Measurements from ENCODE around the gene YAF2. TPM values are rescaled to one million over a fixed set of nuclear protein-coding genes. Genes with fewer than 3 reads are reported as not detected.

The YAF2 gene
- total RNA-seq, 1 donor, result 19.9 TPM

DNA sequence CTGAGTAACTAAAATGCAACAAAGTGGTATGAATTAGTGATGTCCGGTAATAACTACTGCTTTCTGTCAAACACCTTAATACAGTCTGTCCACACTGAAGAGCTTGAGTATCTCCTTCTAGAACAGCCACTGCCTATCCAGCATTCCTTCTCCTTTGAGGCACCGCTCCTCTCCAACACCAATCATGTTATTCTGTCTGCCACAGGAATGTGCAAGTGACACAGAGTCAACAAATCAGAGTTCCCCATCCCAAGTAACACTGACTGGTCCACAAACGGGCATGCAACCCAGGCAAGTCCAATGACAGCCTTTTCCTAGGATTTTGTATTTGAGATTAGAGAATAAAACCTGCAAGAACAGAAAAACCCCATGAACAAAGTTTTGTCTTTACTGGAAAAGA, 97.1 kb downstream of the YAF2 start:
- DNase-seq (ENCODE audit: insufficient read length, low spot score, missing footprints), result peak; percentile 87
- H3K79me2 ChIP-seq (ENCODE audit: insufficient read depth, low read length), result peaks cover 80% of the 10 kb centered on the region
- H3K4me2 ChIP-seq (ENCODE audit: insufficient read depth, low read length), result peak overlapping the region; percentile 26
- no peaks in the 10 kb centered on the region for H3K9me3 ChIP-seq (ENCODE audit: low read depth, low read length)
- TF ChIP-seq, protein P1, sequence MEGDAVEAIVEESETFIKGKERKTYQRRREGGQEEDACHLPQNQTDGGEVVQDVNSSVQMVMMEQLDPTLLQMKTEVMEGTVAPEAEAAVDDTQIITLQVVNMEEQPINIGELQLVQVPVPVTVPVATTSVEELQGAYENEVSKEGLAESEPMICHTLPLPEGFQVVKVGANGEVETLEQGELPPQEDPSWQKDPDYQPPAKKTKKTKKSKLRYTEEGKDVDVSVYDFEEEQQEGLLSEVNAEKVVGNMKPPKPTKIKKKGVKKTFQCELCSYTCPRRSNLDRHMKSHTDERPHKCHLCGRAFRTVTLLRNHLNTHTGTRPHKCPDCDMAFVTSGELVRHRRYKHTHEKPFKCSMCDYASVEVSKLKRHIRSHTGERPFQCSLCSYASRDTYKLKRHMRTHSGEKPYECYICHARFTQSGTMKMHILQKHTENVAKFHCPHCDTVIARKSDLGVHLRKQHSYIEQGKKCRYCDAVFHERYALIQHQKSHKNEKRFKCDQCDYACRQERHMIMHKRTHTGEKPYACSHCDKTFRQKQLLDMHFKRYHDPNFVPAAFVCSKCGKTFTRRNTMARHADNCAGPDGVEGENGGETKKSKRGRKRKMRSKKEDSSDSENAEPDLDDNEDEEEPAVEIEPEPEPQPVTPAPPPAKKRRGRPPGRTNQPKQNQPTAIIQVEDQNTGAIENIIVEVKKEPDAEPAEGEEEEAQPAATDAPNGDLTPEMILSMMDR (IDR thresholded peaks at IDR 0.05; ENCODE audit: extremely low read depth, low read depth, low read length), result no peak
- H4K20me1 ChIP-seq (ENCODE audit: insufficient read depth, low read length), result peaks cover 9% of the 10 kb centered on the region
- no peak overlapping the region for H2AFZ ChIP-seq (ENCODE audit: low read length)
- H3K4me3 ChIP-seq (ENCODE audit: insufficient read depth, low read length), result no peak overlapping the region
- H3K27me3 ChIP-seq (ENCODE audit: insufficient read depth, low read length), result no peaks in the 10 kb centered on the region
- H3K36me3 ChIP-seq (ENCODE audit: insufficient read depth, low read length), result no peaks in the 10 kb centered on the region
- H3K4me1 ChIP-seq (ENCODE audit: insufficient read depth, low read length), result peaks cover 16% of the 10 kb centered on the region
- no peak overlapping the region for H3K27ac ChIP-seq (ENCODE audit: low read depth, low read length)

DNA sequence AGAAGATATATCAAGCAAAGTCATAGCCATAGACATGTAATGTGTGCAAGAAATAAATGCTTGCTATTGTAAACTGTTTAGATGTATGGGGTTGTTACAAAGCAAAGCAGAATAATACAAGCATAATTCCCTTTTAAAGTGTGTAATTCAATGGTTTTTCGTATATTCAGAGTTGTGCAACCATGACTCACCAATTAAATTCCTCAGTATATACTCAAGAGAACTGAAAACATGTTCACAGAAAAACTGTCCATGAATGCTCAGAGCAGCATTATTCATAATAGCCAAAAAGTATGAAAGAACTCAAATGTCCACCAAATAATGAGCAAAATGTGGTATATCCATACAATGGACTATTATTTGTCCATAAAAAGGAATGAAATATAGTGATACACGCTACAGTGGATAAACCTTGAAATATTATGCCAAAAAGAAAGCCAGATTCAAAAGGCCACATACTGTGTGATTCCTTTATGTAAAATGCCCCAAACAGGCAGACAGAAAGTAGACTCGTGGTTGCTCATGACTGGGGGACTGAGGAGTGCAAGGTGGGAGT, 102.7 kb downstream of the YAF2 start:
- Histone ChIP-seq H4K20me1 (ENCODE audit: insufficient read depth, low read length) (peaks cover under 1% of the 10 kb centered on the region), H3K27me3 (ENCODE audit: insufficient read depth, low read length) (no peaks in the 10 kb centered on the region), H3K4me1 (ENCODE audit: insufficient read depth, low read length) (peaks cover 22% of the 10 kb centered on the region), H3K27ac (ENCODE audit: low read depth, low read length) (peak overlapping the region; percentile 32), H3K79me2 (ENCODE audit: insufficient read depth, low read length) (peaks cover 83% of the 10 kb centered on the region), H2AFZ (ENCODE audit: low read length) (no peak overlapping the region), H3K9me3 (ENCODE audit: low read depth, low read length) (no peaks in the 10 kb centered on the region), H3K4me2 (ENCODE audit: insufficient read depth, low read length) (peak overlapping the region; percentile 22), H3K36me3 (ENCODE audit: insufficient read depth, low read length) (no peaks in the 10 kb centered on the region), H3K4me3 (ENCODE audit: insufficient read depth, low read length) (no peak overlapping the region)
- TF ChIP-seq, protein P1 (IDR thresholded peaks at IDR 0.05; ENCODE audit: extremely low read depth, low read depth, low read length), result no peak
- no peak for DNase-seq (ENCODE audit: insufficient read length, low spot score, missing footprints)

DNA sequence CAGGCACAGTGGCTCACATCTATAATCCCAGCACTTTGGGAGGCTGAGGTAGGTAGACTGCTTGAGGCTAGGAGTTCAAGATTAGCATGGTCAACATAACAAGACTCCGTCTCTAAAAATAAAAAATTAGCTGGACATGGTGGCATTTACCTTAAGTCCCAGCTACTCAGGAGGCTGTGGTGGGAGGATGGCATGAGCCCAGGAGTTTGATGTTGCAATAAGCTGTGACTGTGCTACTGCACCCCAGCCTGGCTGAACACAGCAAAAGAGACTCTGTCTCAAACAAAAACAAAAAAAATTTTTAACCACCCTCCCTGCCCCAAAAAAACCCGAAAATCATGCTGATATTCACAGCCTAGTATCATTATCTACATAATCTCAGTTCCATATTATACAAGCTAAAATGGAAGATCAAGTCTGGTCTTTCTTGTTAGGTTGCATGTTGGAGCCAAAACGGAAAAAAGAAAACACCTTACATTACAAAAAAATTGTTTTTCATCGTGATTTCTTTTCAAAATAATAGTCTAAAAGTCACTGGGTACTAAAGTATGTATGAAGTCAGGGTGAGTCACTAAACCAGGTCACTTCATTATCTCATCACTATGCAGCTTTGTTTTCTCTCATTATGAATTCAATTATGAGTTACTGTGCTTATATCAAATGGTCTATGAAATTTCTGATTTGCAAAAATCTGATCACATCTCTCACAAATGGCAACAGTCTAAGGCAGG, 107.2 kb downstream of the YAF2 start:
- H3K36me3 ChIP-seq (ENCODE audit: insufficient read depth, low read length), result no peaks in the 10 kb centered on the region
- H3K4me1 ChIP-seq (ENCODE audit: insufficient read depth, low read length), result peaks cover 28% of the 10 kb centered on the region
- no peaks in the 10 kb centered on the region for H4K20me1 ChIP-seq (ENCODE audit: insufficient read depth, low read length)
- peak overlapping the region; percentile 86 for H3K27ac ChIP-seq (ENCODE audit: low read depth, low read length)
- H3K79me2 ChIP-seq (ENCODE audit: insufficient read depth, low read length), result peaks cover 72% of the 10 kb centered on the region
- H3K9me3 ChIP-seq (ENCODE audit: low read depth, low read length), result no peaks in the 10 kb centered on the region
- TF ChIP-seq, protein P1 (IDR thresholded peaks at IDR 0.05; ENCODE audit: extremely low read depth, low read depth, low read length), result no peak
- DNase-seq (ENCODE audit: insufficient read length, low spot score, missing footprints), result peak; percentile 81
- H3K4me3 ChIP-seq (ENCODE audit: insufficient read depth, low read length), result peak overlapping the region; percentile 67
- no peak overlapping the region for H2AFZ ChIP-seq (ENCODE audit: low read length)
- H3K4me2 ChIP-seq (ENCODE audit: insufficient read depth, low read length), result peak overlapping the region; percentile 87
- no peaks in the 10 kb centered on the region for H3K27me3 ChIP-seq (ENCODE audit: insufficient read depth, low read length)

DNA sequence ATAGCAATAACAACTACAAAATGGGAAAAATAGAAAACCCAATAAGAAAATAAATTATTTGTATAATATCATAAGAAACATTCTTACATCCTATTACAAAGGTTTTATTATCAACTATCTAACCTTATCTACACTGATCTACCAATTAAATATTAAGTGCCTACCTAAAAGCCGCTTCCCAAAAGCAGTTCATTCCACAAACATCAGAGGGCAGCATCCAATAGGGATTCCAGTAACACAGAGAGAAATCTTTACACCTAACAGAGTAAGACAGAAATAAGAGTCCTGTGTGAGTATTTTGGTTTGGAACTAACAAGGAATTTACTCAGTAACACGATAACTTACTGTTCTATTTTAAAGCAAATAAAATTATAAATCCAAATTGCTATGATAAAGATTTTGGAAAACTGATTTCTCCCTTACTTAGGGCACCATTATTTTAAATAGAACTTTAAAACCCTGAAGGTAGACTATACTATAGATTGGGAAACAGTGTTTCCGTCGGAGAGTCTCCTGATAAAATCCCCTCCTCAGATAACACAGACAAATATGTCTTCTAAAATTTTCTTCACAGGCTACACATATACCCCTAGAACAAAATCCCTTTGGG, 108.3 kb downstream of the YAF2 start:
- H2AFZ ChIP-seq (ENCODE audit: low read length), result no peak overlapping the region
- no peak overlapping the region for H3K4me3 ChIP-seq (ENCODE audit: insufficient read depth, low read length)
- H3K79me2 ChIP-seq (ENCODE audit: insufficient read depth, low read length), result peaks cover 75% of the 10 kb centered on the region
- H3K36me3 ChIP-seq (ENCODE audit: insufficient read depth, low read length), result no peaks in the 10 kb centered on the region
- peak; percentile 64 for DNase-seq (ENCODE audit: insufficient read length, low spot score, missing footprints)
- H3K27me3 ChIP-seq (ENCODE audit: insufficient read depth, low read length), result no peaks in the 10 kb centered on the region
- peaks cover 2% of the 10 kb centered on the region for H4K20me1 ChIP-seq (ENCODE audit: insufficient read depth, low read length)
- peaks cover 20% of the 10 kb centered on the region for H3K4me1 ChIP-seq (ENCODE audit: insufficient read depth, low read length)
- H3K4me2 ChIP-seq (ENCODE audit: insufficient read depth, low read length), result peak overlapping the region; percentile 87
- TF ChIP-seq, protein P1 (IDR thresholded peaks at IDR 0.05; ENCODE audit: extremely low read depth, low read depth, low read length), result peak; percentile 92
- H3K9me3 ChIP-seq (ENCODE audit: low read depth, low read length), result no peaks in the 10 kb centered on the region
- peak overlapping the region; percentile 86 for H3K27ac ChIP-seq (ENCODE audit: low read depth, low read length)
